ENCODE results near the gene OR6Y1. TPM values are rescaled to one million over a fixed set of nuclear protein-coding genes. Genes with fewer than 3 reads are reported as not detected.

The OR6Y1 gene
- total RNA-seq, 1 donor from 2014 or later = not detected

- H3K27ac ChIP-seq (ENCODE audit: low read depth, low read length) = no peak overlapping the region
- Mint-ChIP-seq H3K27ac (ENCODE audit: unreplicated experiment) (no peak overlapping the region), H3K27me3 (ENCODE audit: low read depth, unreplicated experiment) (no peaks in the 10 kb centered on the region), H3K4me1 (ENCODE audit: low read depth, unreplicated experiment) (peaks cover 12% of the 10 kb centered on the region), H3K9me3 (ENCODE audit: unreplicated experiment) (peaks cover 5% of the 10 kb centered on the region), H3K36me3 (ENCODE audit: low read depth, unreplicated experiment) (no peaks in the 10 kb centered on the region), H3K4me3 (ENCODE audit: unreplicated experiment) (no peak overlapping the region)
- H2AFZ ChIP-seq (ENCODE audit: low read depth, low read length) = no peak overlapping the region
- no peaks in the 10 kb centered on the region for H3K9me3 ChIP-seq (ENCODE audit: insufficient read depth, low read depth, low read length)
- no peak overlapping the region for H3K9ac ChIP-seq (ENCODE audit: low read length)
- no peaks in the 10 kb centered on the region for H4K20me1 ChIP-seq (ENCODE audit: insufficient read depth, low read length)
- DNase-seq (ENCODE audit: low read depth) (no peak), FAIRE-seq (no peak)
- H3K4me1 ChIP-seq (ENCODE audit: insufficient read depth, low read length) = no peaks in the 10 kb centered on the region
- no peak for TF ChIP-seq EZH2 (IDR thresholded peaks at IDR 0.05; ENCODE audit: insufficient read depth, low read length)
- TF ChIP-seq, protein P1, sequence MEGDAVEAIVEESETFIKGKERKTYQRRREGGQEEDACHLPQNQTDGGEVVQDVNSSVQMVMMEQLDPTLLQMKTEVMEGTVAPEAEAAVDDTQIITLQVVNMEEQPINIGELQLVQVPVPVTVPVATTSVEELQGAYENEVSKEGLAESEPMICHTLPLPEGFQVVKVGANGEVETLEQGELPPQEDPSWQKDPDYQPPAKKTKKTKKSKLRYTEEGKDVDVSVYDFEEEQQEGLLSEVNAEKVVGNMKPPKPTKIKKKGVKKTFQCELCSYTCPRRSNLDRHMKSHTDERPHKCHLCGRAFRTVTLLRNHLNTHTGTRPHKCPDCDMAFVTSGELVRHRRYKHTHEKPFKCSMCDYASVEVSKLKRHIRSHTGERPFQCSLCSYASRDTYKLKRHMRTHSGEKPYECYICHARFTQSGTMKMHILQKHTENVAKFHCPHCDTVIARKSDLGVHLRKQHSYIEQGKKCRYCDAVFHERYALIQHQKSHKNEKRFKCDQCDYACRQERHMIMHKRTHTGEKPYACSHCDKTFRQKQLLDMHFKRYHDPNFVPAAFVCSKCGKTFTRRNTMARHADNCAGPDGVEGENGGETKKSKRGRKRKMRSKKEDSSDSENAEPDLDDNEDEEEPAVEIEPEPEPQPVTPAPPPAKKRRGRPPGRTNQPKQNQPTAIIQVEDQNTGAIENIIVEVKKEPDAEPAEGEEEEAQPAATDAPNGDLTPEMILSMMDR (IDR thresholded peaks at IDR 0.05; ENCODE audit: insufficient read depth, low read depth, low read length) = no peak
- H3K4me2 ChIP-seq (ENCODE audit: low read length) = no peak overlapping the region
- H3K36me3 ChIP-seq (ENCODE audit: insufficient read depth, low read length) = no peaks in the 10 kb centered on the region
- no peaks in the 10 kb centered on the region for H3K27me3 ChIP-seq (ENCODE audit: insufficient read depth, low read length)
- no peaks in the 10 kb centered on the region for H3K79me2 ChIP-seq (ENCODE audit: insufficient read depth, low read length)
- H3K4me3 ChIP-seq (ENCODE audit: insufficient read depth, low read depth, low read length) = no peak overlapping the region
These were observed 29.8 kb upstream of the OR6Y1 start for GRCh38 chr1:158583962-158584361.

- no peak within 1 kb of the TSS for H3K4me2 ChIP-seq (ENCODE audit: low read length)
- no peak for FAIRE-seq
- H3K27ac Mint-ChIP-seq (ENCODE audit: unreplicated experiment) = no peak within 1 kb of the TSS
- no peaks in the 10 kb centered on the region for H3K4me1 ChIP-seq (ENCODE audit: insufficient read depth, low read length)
- DNase-seq (ENCODE audit: low read depth) = no peak
- no peak within 1 kb of the TSS for H2AFZ ChIP-seq (ENCODE audit: low read depth, low read length)
- H3K27ac ChIP-seq (ENCODE audit: low read depth, low read length) = no peak within 1 kb of the TSS
- H3K4me3 Mint-ChIP-seq (ENCODE audit: unreplicated experiment) = no peak within 1 kb of the TSS
- peaks cover 12% of the 10 kb centered on the region for H3K4me1 Mint-ChIP-seq (ENCODE audit: low read depth, unreplicated experiment)
- no peaks in the 10 kb centered on the region for H3K9me3 Mint-ChIP-seq (ENCODE audit: unreplicated experiment)
- H3K9ac ChIP-seq (ENCODE audit: low read length) = no peak within 1 kb of the TSS
- no peaks in the 10 kb centered on the region for H3K36me3 Mint-ChIP-seq (ENCODE audit: low read depth, unreplicated experiment)
- no peaks in the 10 kb centered on the region for H3K79me2 ChIP-seq (ENCODE audit: insufficient read depth, low read length)
- no peaks in the 10 kb centered on the region for H4K20me1 ChIP-seq (ENCODE audit: insufficient read depth, low read length)
- no peaks in the 10 kb centered on the region for H3K9me3 ChIP-seq (ENCODE audit: insufficient read depth, low read depth, low read length)
- H3K27me3 ChIP-seq (ENCODE audit: insufficient read depth, low read length) = no peaks in the 10 kb centered on the region
- H3K4me3 ChIP-seq (ENCODE audit: insufficient read depth, low read depth, low read length) = no peak within 1 kb of the TSS
- TF ChIP-seq, protein P1 (IDR thresholded peaks at IDR 0.05; ENCODE audit: insufficient read depth, low read depth, low read length) = no peak
- no peak for TF ChIP-seq EZH2 (IDR thresholded peaks at IDR 0.05; ENCODE audit: insufficient read depth, low read length)
- H3K27me3 Mint-ChIP-seq (ENCODE audit: low read depth, unreplicated experiment) = no peaks in the 10 kb centered on the region
- H3K36me3 ChIP-seq (ENCODE audit: insufficient read depth, low read length) = no peaks in the 10 kb centered on the region
These were observed 25.5 kb upstream of the OR6Y1 start, which contains the start of gene OR10X1 for GRCh38 chr1:158579733-158580132. TSS of gene OR10X1 (minus strand) at chr1:158579899. CDS start at chr1:158579899, 0 bp downstream.

DNA sequence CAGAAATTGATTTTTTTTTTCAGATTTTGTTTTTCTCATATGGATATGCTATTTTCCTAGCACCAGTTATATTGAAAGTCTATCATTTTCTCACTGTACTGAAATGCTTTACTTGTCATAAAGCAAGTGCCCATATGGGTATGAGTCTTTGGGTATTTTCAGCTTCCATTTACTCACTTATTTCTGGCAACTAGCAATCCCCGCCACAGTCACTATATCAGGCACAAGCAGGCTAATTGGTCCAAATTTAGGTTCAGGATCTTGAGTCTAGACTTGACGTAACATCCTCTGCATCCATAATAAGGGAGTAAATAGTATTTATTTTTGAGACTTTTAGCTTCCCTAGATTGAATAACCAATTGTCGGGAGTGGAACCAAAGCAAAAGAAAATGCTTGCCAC, 23.4 kb upstream of the OR6Y1 start:
- no peak overlapping the region for H3K4me2 ChIP-seq (ENCODE audit: low read length)
- Mint-ChIP-seq H3K4me3 (ENCODE audit: unreplicated experiment) (no peak overlapping the region), H3K9me3 (ENCODE audit: unreplicated experiment) (no peaks in the 10 kb centered on the region), H3K27ac (ENCODE audit: unreplicated experiment) (no peak overlapping the region), H3K4me1 (ENCODE audit: low read depth, unreplicated experiment) (peaks cover 9% of the 10 kb centered on the region), H3K36me3 (ENCODE audit: low read depth, unreplicated experiment) (no peaks in the 10 kb centered on the region), H3K27me3 (ENCODE audit: low read depth, unreplicated experiment) (no peaks in the 10 kb centered on the region)
- H4K20me1 ChIP-seq (ENCODE audit: insufficient read depth, low read length) = no peaks in the 10 kb centered on the region
- H3K9me3 ChIP-seq (ENCODE audit: insufficient read depth, low read depth, low read length) = no peaks in the 10 kb centered on the region
- no peaks in the 10 kb centered on the region for H3K79me2 ChIP-seq (ENCODE audit: insufficient read depth, low read length)
- DNase-seq (ENCODE audit: low read depth) (no peak), FAIRE-seq (no peak)
- H3K27ac ChIP-seq (ENCODE audit: low read depth, low read length) = no peak overlapping the region
- H3K36me3 ChIP-seq (ENCODE audit: insufficient read depth, low read length) = no peaks in the 10 kb centered on the region
- TF ChIP-seq, protein P1 (IDR thresholded peaks at IDR 0.05; ENCODE audit: insufficient read depth, low read depth, low read length) = no peak
- no peak for TF ChIP-seq EZH2 (IDR thresholded peaks at IDR 0.05; ENCODE audit: insufficient read depth, low read length)
- no peaks in the 10 kb centered on the region for H3K27me3 ChIP-seq (ENCODE audit: insufficient read depth, low read length)
- H3K4me3 ChIP-seq (ENCODE audit: insufficient read depth, low read depth, low read length) = no peak overlapping the region
- no peak overlapping the region for H2AFZ ChIP-seq (ENCODE audit: low read depth, low read length)
- H3K9ac ChIP-seq (ENCODE audit: low read length) = no peak overlapping the region
- no peaks in the 10 kb centered on the region for H3K4me1 ChIP-seq (ENCODE audit: insufficient read depth, low read length)
